Colonic mucosa (tissue), 4 donors: ENCODE results near the gene MAIP1. TPM values are rescaled to one million over a fixed set of nuclear protein-coding genes. Genes with fewer than 3 reads are reported as not detected.
"Not testable (repeated sequence)": the region's sequence is repeated elsewhere in the genome, so short reads cannot be mapped to it uniquely, and the experiment has no call there.

Experiments used
- DNase-seq: peaks from one replicate; pipeline ENCODE4 v3.0.0-alpha.2; 2020
- H3K27ac ChIP-seq: fragments of 200-600 bp; one replicate; pipeline ENCODE4 v1.8.0; 2021
- H3K27me3 ChIP-seq: fragments of 200-600 bp; one replicate; pipeline ENCODE4 v1.8.0; 2021
- H3K36me3 ChIP-seq: fragments of 200-600 bp; one replicate; pipeline ENCODE4 v1.8.0; 2021
- H3K4me1 ChIP-seq: fragments of 200-600 bp; one replicate; pipeline ENCODE4 v1.8.0; 2021; ENCODE audit warnings: mild to moderate bottlenecking
- H3K4me3 ChIP-seq: fragments of 200-600 bp; one replicate; pipeline ENCODE4 v1.8.0; 2021
- H3K9ac ChIP-seq, 2 donors: one replicate each; pipeline ENCODE4 v1.7.0; 2013; ENCODE audit warnings: control low read depth in 2 of 2, low read depth in 2 of 2, low read length in 2 of 2
- H3K9me3 ChIP-seq: fragments of 200-600 bp; one replicate; pipeline ENCODE4 v1.8.0; 2021
- CTCF ChIP-seq: fragments of 200-600 bp; IDR thresholded peaks from one replicate; pipeline ENCODE4 v1.8.0; 2022; ENCODE audit warnings: antibody characterized with exemption, mild to moderate bottlenecking
- intact Hi-C: fragments of 100-400 bp; cut with DNase I; formaldehyde crosslinking; loops from one replicate; pipeline ENCODE4 v1.14.1; 2022
- total RNA-seq, 2 donors: library from RNA; stranded (reverse); fragmentation: NEBNext Ultra II Directional in 1 of 2; extraction: Animal tissue kit (Norgen Biotek cat#: 25700) in 1 of 2; gene quantifications; one replicate each; pipeline ENCODE4 v1.2.1, GENCODE V29; 2021
- donor health status: healthy.
- donor health status: DM: no; HTN: no; CAD: no.
- donor health status: DM: no; HTN: no; CAD: no.

MAIP1 gene
- total RNA-seq = 10 to 100 TPM; 35.5 to 37.3 TPM

GRCh38 chr2:199955339-199956061, at the start of gene MAIP1, which contains the start of gene TYW5:
Gene MAIP1, plus strand, starts transcription at chr2:199955582. Its CDS starts 217 bp downstream, at chr2:199955799.
Gene TYW5, minus strand, starts transcription at chr2:199955491. Its CDS starts 21 bp downstream, at chr2:199955470.
- Histone ChIP-seq H3K27ac (peak within 1 kb of the TSS; percentile 94), H3K36me3 (peaks cover 5% of the 10 kb centered on the region), H3K27me3 (no peaks in the 10 kb centered on the region), H3K4me1 (peaks cover 12% of the 10 kb centered on the region), H3K4me3 (peak within 1 kb of the TSS; percentile 98), H3K9ac (peak within 1 kb of the TSS; percentile 95 to 98), H3K9me3 (no peaks in the 10 kb centered on the region)
- DNase-seq = peak; percentile 89
- TF ChIP-seq CTCF = no peak
- intact Hi-C loops = no loop called here

GRCh38 chr2:199907008-199907714, 48.2 kb upstream of the MAIP1 start:
- Histone ChIP-seq H3K27me3 (no peaks in the 10 kb centered on the region), H3K4me1 (no peaks in the 10 kb centered on the region), H3K9ac (no peak overlapping the region), H3K36me3 (no peaks in the 10 kb centered on the region), H3K4me3 (no peak overlapping the region), H3K27ac (no peak overlapping the region), H3K9me3 (no peaks in the 10 kb centered on the region)
- no peak for TF ChIP-seq CTCF
- intact Hi-C loops = no loop called here
- DNase-seq = no peak

GRCh38 chr2:199910338-199911051, 44.9 kb upstream of the MAIP1 start:
- Histone ChIP-seq H3K4me3 (peak overlapping the region; percentile 92), H3K27ac (no peak overlapping the region)
- TF ChIP-seq CTCF = no peak

GRCh38 chr2:199911052-199911876, 44.1 kb upstream of the MAIP1 start, which contains the start of gene C2orf69:
Gene C2orf69, plus strand, starts transcription at chr2:199911293. Its CDS starts 146 bp downstream, at chr2:199911439.
- DNase-seq = peak; percentile 99
- peak within 1 kb of the TSS; percentile 92 for H3K4me3 ChIP-seq
- peak within 1 kb of the TSS; percentile 94 for H3K27ac ChIP-seq
- no peaks in the 10 kb centered on the region for H3K9me3 ChIP-seq
- no peaks in the 10 kb centered on the region for H3K27me3 ChIP-seq
- TF ChIP-seq CTCF = no peak
- H3K9ac ChIP-seq = peak within 1 kb of the TSS; percentile 90 to 97
- no peaks in the 10 kb centered on the region for H3K36me3 ChIP-seq
- H3K4me1 ChIP-seq = no peaks in the 10 kb centered on the region
- intact Hi-C loops = no loop called here

More at GRCh38 chr2:199910338-199911051, 44.9 kb upstream of the MAIP1 start:
- no peak overlapping the region for H3K9ac ChIP-seq
- intact Hi-C loops = no loop called here
- no peaks in the 10 kb centered on the region for H3K9me3 ChIP-seq
- DNase-seq = no peak
- no peaks in the 10 kb centered on the region for H3K4me1 ChIP-seq
- no peaks in the 10 kb centered on the region for H3K36me3 ChIP-seq
- no peaks in the 10 kb centered on the region for H3K27me3 ChIP-seq

- Histone ChIP-seq H3K4me1 (no peaks in the 10 kb centered on the region), H3K27me3 (no peaks in the 10 kb centered on the region), H3K4me3 (peak overlapping the region; percentile 92), H3K9ac (peak overlapping the region; percentile 90 to 97), H3K9me3 (no peaks in the 10 kb centered on the region), H3K36me3 (no peaks in the 10 kb centered on the region), H3K27ac (peak overlapping the region; percentile 94)
- no peak for TF ChIP-seq CTCF
- no peak for DNase-seq
- intact Hi-C loops = no loop called here
Observed at GRCh38 chr2:199911877-199912161, 43.6 kb upstream of the MAIP1 start.

GRCh38 chr2:199912553-199913114, 42.7 kb upstream of the MAIP1 start:
- H3K27ac ChIP-seq, intact Hi-C loops, H3K36me3 ChIP-seq, H3K4me1 ChIP-seq, DNase-seq, H3K27me3 ChIP-seq, H3K9me3 ChIP-seq: not testable (repeated sequence)
- peak overlapping the region in 1 of 2 donors; percentile 90 for H3K9ac ChIP-seq
- peak overlapping the region; percentile 92 for H3K4me3 ChIP-seq
